ENCODE data around the gene PRSS35. TPM values are rescaled to one million over a fixed set of nuclear protein-coding genes. Genes with fewer than 3 reads are reported as not detected.

PRSS35 gene
- total and polyA plus RNA-seq, 2 of the 13 experiments (the other 11 are each of a cell fraction or from before 2014, with no cell fraction given) = not detected

DNA sequence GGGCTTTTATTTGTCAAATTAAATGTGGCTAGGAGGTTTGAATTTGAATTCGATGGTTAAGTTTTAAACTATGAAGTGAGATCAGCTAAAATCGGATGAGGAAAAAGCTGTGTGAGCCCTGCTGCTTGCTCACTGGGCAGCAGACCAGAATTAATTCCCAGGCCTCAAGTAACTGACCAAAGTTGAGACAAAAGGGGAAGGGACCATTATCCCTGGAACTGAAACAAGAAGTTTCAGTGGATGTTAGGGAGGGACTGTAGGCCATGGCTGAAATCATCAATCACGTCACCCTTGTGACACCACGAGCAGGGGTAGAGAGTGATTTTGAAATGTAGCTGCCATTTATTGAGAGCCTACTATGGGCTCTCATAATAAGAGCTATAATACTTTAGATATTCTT lies 7.0 kb upstream of the PRSS35 start:
- no peak overlapping the region for H3K4me3 ChIP-seq (replicated peaks in 1 of 3; ENCODE audit: insufficient read depth in 1 of 3, low read depth in 2 of 3, low read length in 3 of 3)
- in situ Hi-C loops (cut with HindIII; ENCODE audit: extremely low pct_ligation_motif_present, low pct_unique_long_range_greater_than_20kb) (loop anchor here (25.0 kb wide), 1 partner anchor 1243 kb away; no protein-coding TSS in a partner anchor), intact Hi-C loops (cut with micrococcal nuclease; ENCODE audit: unreplicated experiment) (no loop called here)
- ChIA-PET CTCF (ENCODE audit: low intra/inter-chr PET ratio, low total read pairs) (no interaction called here), POLR2A (no interaction called here)
- BruUV-seq (replicated peaks) = no TSS peak
- H3K4me1 ChIP-seq (ENCODE audit: insufficient read depth, low read length) = no peaks in the 10 kb centered on the region
- H3K9ac ChIP-seq (ENCODE audit: insufficient read depth, low read depth, low read length) = no peak overlapping the region
- no peaks in the 10 kb centered on the region for H3K36me3 ChIP-seq (replicated peaks in 1 of 2; ENCODE audit: control insufficient read depth in 1 of 2, insufficient read depth in 2 of 2, low read length in 2 of 2)
- no peak overlapping the region for H3K4me2 ChIP-seq (ENCODE audit: low read depth, low read length)
- no peak overlapping the region for H3K27ac ChIP-seq (ENCODE audit: extremely low read length, insufficient read depth, low read length)
- DNase-seq (ENCODE audit: low spot score) (no peak), ATAC-seq (no peak), FAIRE-seq (no peak)
- H2AFZ ChIP-seq (ENCODE audit: low read length) = no peak overlapping the region
- H3K79me2 ChIP-seq (ENCODE audit: insufficient read depth, low read length) = no peaks in the 10 kb centered on the region
- peaks cover 0 to 4% of the 10 kb centered on the region in 2 experiments; a peak in 1 of 5 replicates for H3K27me3 ChIP-seq (ENCODE audit: control insufficient read depth in 1 of 2, insufficient read depth in 2 of 2, low read length in 2 of 2)
- no peaks in the 10 kb centered on the region for H3K9me3 ChIP-seq (ENCODE audit: low read length)
- no peaks in the 10 kb centered on the region for H4K20me1 ChIP-seq (ENCODE audit: insufficient read depth, low read length)
- WGBS (ENCODE audit: low lambda C conversion rate) = 8% methylated on average over 4 of the region's 4 CpGs
- TF ChIP-seq FIP1L1 (IDR thresholded peaks at IDR 0.05; ENCODE audit: borderline replicate concordance, insufficient read depth, low read depth, low read length) = no peak
- no peak for TF ChIP-seq TFAP4 (IDR thresholded peaks at IDR 0.05; ENCODE audit: borderline replicate concordance, low read depth)
- TF ChIP-seq CC2D1A (CRISPR knock-in tag; IDR thresholded peaks at IDR 0.05) = no peak
- TF ChIP-seq, protein P1, sequence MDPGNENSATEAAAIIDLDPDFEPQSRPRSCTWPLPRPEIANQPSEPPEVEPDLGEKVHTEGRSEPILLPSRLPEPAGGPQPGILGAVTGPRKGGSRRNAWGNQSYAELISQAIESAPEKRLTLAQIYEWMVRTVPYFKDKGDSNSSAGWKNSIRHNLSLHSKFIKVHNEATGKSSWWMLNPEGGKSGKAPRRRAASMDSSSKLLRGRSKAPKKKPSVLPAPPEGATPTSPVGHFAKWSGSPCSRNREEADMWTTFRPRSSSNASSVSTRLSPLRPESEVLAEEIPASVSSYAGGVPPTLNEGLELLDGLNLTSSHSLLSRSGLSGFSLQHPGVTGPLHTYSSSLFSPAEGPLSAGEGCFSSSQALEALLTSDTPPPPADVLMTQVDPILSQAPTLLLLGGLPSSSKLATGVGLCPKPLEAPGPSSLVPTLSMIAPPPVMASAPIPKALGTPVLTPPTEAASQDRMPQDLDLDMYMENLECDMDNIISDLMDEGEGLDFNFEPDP (CRISPR knock-in tag; conservative IDR thresholded peaks at IDR 0.05) = no peak
- TF ChIP-seq SP140L (CRISPR knock-in tag; IDR thresholded peaks at IDR 0.05; ENCODE audit: borderline replicate concordance) = no peak
- TF ChIP-seq HNRNPUL1 (IDR thresholded peaks at IDR 0.05; ENCODE audit: low read depth, low read length) = no peak
- no peak for TF ChIP-seq ZSCAN9 (CRISPR knock-in tag; IDR thresholded peaks at IDR 0.05; ENCODE audit: borderline replicate concordance)
- TF ChIP-seq ZNF670 (CRISPR knock-in tag; IDR thresholded peaks at IDR 0.05; ENCODE audit: borderline replicate concordance) = no peak
- TF ChIP-seq TSC22D2 (CRISPR knock-in tag; IDR thresholded peaks at IDR 0.05; ENCODE audit: borderline replicate concordance) = no peak
- no peak for TF ChIP-seq AKNA (CRISPR knock-in tag; IDR thresholded peaks at IDR 0.05; ENCODE audit: borderline replicate concordance)
- no peak for TF ChIP-seq ZNF558 (CRISPR knock-in tag; IDR thresholded peaks at IDR 0.05; ENCODE audit: borderline replicate concordance)

Data from HepG2 (cell line).